Activated T-cell treated with anti-CD3 and anti-CD28 coated beads, Interleukin-2, amount 50 U/mL, for 24 hours (primary cell): ENCODE data around the gene KANSL1.

Experiments
- DNase-seq: peaks from one replicate; pipeline ENCODE4 v3.0.0-alpha.2; 2020
- H3K27ac Mint-ChIP-seq: 2 replicates; pipeline ENCODE4 v1.8.0; 2020; ENCODE audit warnings: mild to moderate bottlenecking, mixed read lengths
- H3K27me3 Mint-ChIP-seq: 2 replicates; pipeline ENCODE4 v1.8.0; 2020; ENCODE audit warnings: mixed read lengths
- H3K36me3 Mint-ChIP-seq: 2 replicates; pipeline ENCODE4 v1.8.0; 2020; ENCODE audit warnings: low read depth, mixed read lengths
- H3K4me1 Mint-ChIP-seq: 2 replicates; pipeline ENCODE4 v1.8.0; 2020; ENCODE audit warnings: low read depth, mixed read lengths
- H3K4me3 Mint-ChIP-seq: 2 replicates; pipeline ENCODE4 v1.8.0; 2020; ENCODE audit warnings: mild to moderate bottlenecking, moderate library complexity, mixed read lengths
- H3K9me3 Mint-ChIP-seq: 2 replicates; pipeline ENCODE4 v1.8.0; 2020; ENCODE audit warnings: mixed read lengths

The KANSL1 gene

GRCh38 chr17:45997166-45997565 is 196.1 kb downstream of the KANSL1 start:
- no peak overlapping the region for H3K4me3 Mint-ChIP-seq
- H3K36me3 Mint-ChIP-seq: no peaks in the 10 kb centered on the region
- H3K9me3 Mint-ChIP-seq: no peaks in the 10 kb centered on the region

GRCh38 chr17:45996282-45996937 is 196.8 kb downstream of the KANSL1 start:
- Mint-ChIP-seq H3K27me3 (no peaks in the 10 kb centered on the region), H3K4me1 (no peaks in the 10 kb centered on the region), H3K4me3 (no peak overlapping the region), H3K27ac (no peak overlapping the region), H3K9me3 (no peaks in the 10 kb centered on the region), H3K36me3 (no peaks in the 10 kb centered on the region)
- DNase-seq: no peak

More at GRCh38 chr17:45997166-45997565, 196.1 kb downstream of the KANSL1 start:
- no peaks in the 10 kb centered on the region for H3K4me1 Mint-ChIP-seq
- DNase-seq: no peak
- H3K27ac Mint-ChIP-seq: no peak overlapping the region
- no peaks in the 10 kb centered on the region for H3K27me3 Mint-ChIP-seq

GRCh38 chr17:45995627-45996270 is 197.5 kb downstream of the KANSL1 start:
- H3K27ac Mint-ChIP-seq: no peak overlapping the region
- no peaks in the 10 kb centered on the region for H3K9me3 Mint-ChIP-seq
- H3K4me3 Mint-ChIP-seq: no peak overlapping the region
- H3K4me1 Mint-ChIP-seq: no peaks in the 10 kb centered on the region
- DNase-seq: no peak
- no peaks in the 10 kb centered on the region for H3K36me3 Mint-ChIP-seq
- H3K27me3 Mint-ChIP-seq: no peaks in the 10 kb centered on the region

GRCh38 chr17:45994987-45995386 is 198.2 kb downstream of the KANSL1 start:
- Mint-ChIP-seq H3K27ac (no peak overlapping the region), H3K4me3 (no peak overlapping the region), H3K27me3 (no peaks in the 10 kb centered on the region), H3K4me1 (no peaks in the 10 kb centered on the region), H3K36me3 (no peaks in the 10 kb centered on the region), H3K9me3 (no peaks in the 10 kb centered on the region)
- DNase-seq: no peak

- H3K4me1 Mint-ChIP-seq: no peaks in the 10 kb centered on the region
- DNase-seq: no peak
Observed at GRCh38 chr17:45993962-45994627, 199.1 kb downstream of the KANSL1 start.

GRCh38 chr17:45992904-45993303 is 200.3 kb downstream of the KANSL1 start:
- Mint-ChIP-seq H3K27ac (no peak overlapping the region), H3K4me1 (no peaks in the 10 kb centered on the region), H3K4me3 (no peak overlapping the region), H3K9me3 (no peaks in the 10 kb centered on the region), H3K27me3 (no peaks in the 10 kb centered on the region), H3K36me3 (no peaks in the 10 kb centered on the region)
- DNase-seq: no peak

More at GRCh38 chr17:45993962-45994627, 199.1 kb downstream of the KANSL1 start:
- H3K27ac Mint-ChIP-seq: no peak overlapping the region
- no peak overlapping the region for H3K4me3 Mint-ChIP-seq
- no peaks in the 10 kb centered on the region for H3K36me3 Mint-ChIP-seq
- H3K27me3 Mint-ChIP-seq: no peaks in the 10 kb centered on the region
- H3K9me3 Mint-ChIP-seq: no peaks in the 10 kb centered on the region

GRCh38 chr17:45992175-45992574 is 201.1 kb downstream of the KANSL1 start:
- H3K36me3 Mint-ChIP-seq: no peaks in the 10 kb centered on the region
- DNase-seq: no peak
- H3K4me1 Mint-ChIP-seq: no peaks in the 10 kb centered on the region
- H3K27ac Mint-ChIP-seq: no peak overlapping the region
- no peaks in the 10 kb centered on the region for H3K9me3 Mint-ChIP-seq
- H3K4me3 Mint-ChIP-seq: no peak overlapping the region
- no peaks in the 10 kb centered on the region for H3K27me3 Mint-ChIP-seq

GRCh38 chr17:45991341-45991740 is 201.9 kb downstream of the KANSL1 start:
- no peak overlapping the region for H3K27ac Mint-ChIP-seq
- no peak for DNase-seq
- H3K4me3 Mint-ChIP-seq: no peak overlapping the region
- H3K27me3 Mint-ChIP-seq: no peaks in the 10 kb centered on the region
- H3K9me3 Mint-ChIP-seq: no peaks in the 10 kb centered on the region
- H3K4me1 Mint-ChIP-seq: no peaks in the 10 kb centered on the region
- H3K36me3 Mint-ChIP-seq: no peaks in the 10 kb centered on the region

GRCh38 chr17:45990886-45991285 is 202.3 kb downstream of the KANSL1 start:
- Mint-ChIP-seq H3K36me3 (no peaks in the 10 kb centered on the region), H3K4me1 (no peaks in the 10 kb centered on the region), H3K4me3 (no peak overlapping the region), H3K27me3 (no peaks in the 10 kb centered on the region), H3K27ac (no peak overlapping the region), H3K9me3 (no peaks in the 10 kb centered on the region)
- DNase-seq: no peak

- H3K27ac Mint-ChIP-seq: no peak overlapping the region
- DNase-seq: no peak
- no peaks in the 10 kb centered on the region for H3K4me1 Mint-ChIP-seq
- H3K36me3 Mint-ChIP-seq: no peaks in the 10 kb centered on the region
- H3K27me3 Mint-ChIP-seq: no peaks in the 10 kb centered on the region
- no peak overlapping the region for H3K4me3 Mint-ChIP-seq
- no peaks in the 10 kb centered on the region for H3K9me3 Mint-ChIP-seq
Observed at GRCh38 chr17:45989759-45990158, 203.5 kb downstream of the KANSL1 start.

GRCh38 chr17:45987706-45988105 is 205.5 kb downstream of the KANSL1 start:
- H3K4me3 Mint-ChIP-seq: no peak overlapping the region
- DNase-seq: no peak
- H3K36me3 Mint-ChIP-seq: no peaks in the 10 kb centered on the region
- no peaks in the 10 kb centered on the region for H3K9me3 Mint-ChIP-seq
- H3K4me1 Mint-ChIP-seq: no peaks in the 10 kb centered on the region
- H3K27me3 Mint-ChIP-seq: no peaks in the 10 kb centered on the region
- H3K27ac Mint-ChIP-seq: no peak overlapping the region

GRCh38 chr17:45986056-45986455 is 207.2 kb downstream of the KANSL1 start:
- Mint-ChIP-seq H3K27me3 (no peaks in the 10 kb centered on the region), H3K4me1 (no peaks in the 10 kb centered on the region), H3K4me3 (no peak overlapping the region), H3K27ac (no peak overlapping the region), H3K9me3 (no peaks in the 10 kb centered on the region), H3K36me3 (no peaks in the 10 kb centered on the region)
- no peak for DNase-seq

- DNase-seq: no peak
- Mint-ChIP-seq H3K27me3 (no peaks in the 10 kb centered on the region), H3K36me3 (no peaks in the 10 kb centered on the region), H3K27ac (no peak overlapping the region), H3K9me3 (no peaks in the 10 kb centered on the region), H3K4me3 (no peak overlapping the region), H3K4me1 (no peaks in the 10 kb centered on the region)
Observed at GRCh38 chr17:45985447-45985846, 207.8 kb downstream of the KANSL1 start.

- no peak overlapping the region for H3K4me3 Mint-ChIP-seq
- no peak overlapping the region for H3K27ac Mint-ChIP-seq
- H3K36me3 Mint-ChIP-seq: no peaks in the 10 kb centered on the region
- DNase-seq: no peak
- no peaks in the 10 kb centered on the region for H3K9me3 Mint-ChIP-seq
- H3K4me1 Mint-ChIP-seq: no peaks in the 10 kb centered on the region
- H3K27me3 Mint-ChIP-seq: no peaks in the 10 kb centered on the region
Observed at GRCh38 chr17:45984368-45984767, 208.9 kb downstream of the KANSL1 start.

GRCh38 chr17:45983614-45984310 is 209.5 kb downstream of the KANSL1 start:
- DNase-seq: no peak
- Mint-ChIP-seq H3K4me3 (no peak overlapping the region), H3K4me1 (no peaks in the 10 kb centered on the region), H3K36me3 (no peaks in the 10 kb centered on the region), H3K27ac (no peak overlapping the region), H3K27me3 (no peaks in the 10 kb centered on the region), H3K9me3 (no peaks in the 10 kb centered on the region)
